MM.1S (cell line): Measurements from ENCODE around the gene SEC31B.

Source experiments
- DNase-seq: peaks from one replicate; pipeline ENCODE4 v3.0.0-alpha.2; 2015
- H2AFZ ChIP-seq: fragments of 300-600 bp; sonication (generic); 2 replicates; pipeline ENCODE4 v1.6.0; 2016; ENCODE audit warnings: antibody characterized with exemption, low read length
- H3F3A ChIP-seq: fragments of 300-600 bp; sonication (generic); 2 replicates; pipeline ENCODE4 v1.6.1; 2016; ENCODE audit warnings: mild to moderate bottlenecking, antibody characterized with exemption, low read length, moderate library complexity, mixed read lengths; ENCODE audit not compliant: insufficient read depth
- H3K27ac ChIP-seq: fragments of 300-600 bp; sonication (generic); 2 replicates; pipeline ENCODE4 v1.5.1; 2016; ENCODE audit warnings: mild to moderate bottlenecking, low read length
- H3K27me3 ChIP-seq: fragments of 300-600 bp; sonication (generic); replicated peaks from 2 replicates; pipeline ENCODE4 v1.6.0; 2016; ENCODE audit warnings: low read length; ENCODE audit not compliant: insufficient read depth
- H3K36me3 ChIP-seq: fragments of 300-600 bp; sonication (generic); replicated peaks from 2 replicates; pipeline ENCODE4 v1.6.1; 2016; ENCODE audit warnings: mild to moderate bottlenecking, low read length, mixed read lengths; ENCODE audit not compliant: insufficient read depth
- H3K4me1 ChIP-seq: fragments of 300-600 bp; sonication (generic); 2 replicates; pipeline ENCODE4 v1.6.1; 2016; ENCODE audit warnings: low read length, mixed read lengths
- H3K4me2 ChIP-seq: fragments of 300-600 bp; sonication (generic); 2 replicates; pipeline ENCODE4 v1.6.0; 2016; ENCODE audit warnings: low read depth, low read length
- H3K4me3 ChIP-seq: fragments of 300-600 bp; sonication (generic); 2 replicates; pipeline ENCODE4 v1.5.1; 2016; ENCODE audit warnings: low read length, mixed read lengths
- H3K79me2 ChIP-seq: fragments of 300-600 bp; sonication (generic); 2 replicates; pipeline ENCODE4 v1.6.1; 2016; ENCODE audit warnings: mixed run types, low read length, mixed read lengths
- H3K9ac ChIP-seq: fragments of 300-600 bp; sonication (generic); 2 replicates; pipeline ENCODE4 v1.6.1; 2016; ENCODE audit warnings: low read length, mixed read lengths
- H3K9me2 ChIP-seq: fragments of 300-600 bp; sonication (generic); replicated peaks from 2 replicates; pipeline ENCODE4 v1.6.1; 2016; ENCODE audit warnings: mild to moderate bottlenecking, low read length, mixed read lengths; ENCODE audit not compliant: insufficient read depth
- H3K9me3 ChIP-seq: fragments of 300-600 bp; sonication (generic); replicated peaks from 2 replicates; pipeline ENCODE4 v1.6.1; 2016; ENCODE audit warnings: mild to moderate bottlenecking, low read length, mixed read lengths; ENCODE audit not compliant: insufficient read depth
- H4K20me1 ChIP-seq: fragments of 300-600 bp; sonication (generic); 2 replicates; pipeline ENCODE4 v1.6.1; 2016; ENCODE audit warnings: mild to moderate bottlenecking, low read length, moderate library complexity, mixed read lengths; ENCODE audit not compliant: insufficient read depth
- CTCF ChIP-seq: fragments of 300-600 bp; sonication (generic); IDR thresholded peaks from 2 replicates; pipeline ENCODE4 v1.5.1; 2016; ENCODE audit warnings: antibody characterized with exemption, low read length, mixed read lengths
- EZH2 ChIP-seq: fragments of 300-600 bp; sonication (generic); optimal IDR thresholded peaks from 2 replicates; pipeline ENCODE3; 2017; ENCODE audit warnings: low read depth, mild to moderate bottlenecking, antibody characterized with exemption, low read length, mixed read lengths
- EZH2phosphoT487 ChIP-seq: fragments of 300-600 bp; sonication (generic); IDR thresholded peaks from 2 replicates; pipeline ENCODE4 v1.6.1; 2018; ENCODE audit warnings: antibody characterized with exemption, low read length

SEC31B gene

GRCh38 chr10:100529475-100530298 lies 10.0 kb upstream of the SEC31B start, which contains the start of gene NDUFB8:
NDUFB8 (minus strand) TSS chr10:100529871; CDS start chr10:100529851, 20 bp downstream.
- Histone ChIP-seq H3K4me3 (peak within 1 kb of the TSS; percentile 99), H2AFZ (peak within 1 kb of the TSS; percentile 96)

GRCh38 chr10:100528921-100529474 lies 9.3 kb upstream of the SEC31B start:
- H3K9me3 ChIP-seq, result no peaks in the 10 kb centered on the region
- H3K9ac ChIP-seq, result peak overlapping the region; percentile 94
- peaks cover 19% of the 10 kb centered on the region for H3F3A ChIP-seq
- peaks cover 41% of the 10 kb centered on the region for H3K79me2 ChIP-seq
- no peaks in the 10 kb centered on the region for H3K27me3 ChIP-seq
- H3K27ac ChIP-seq, result peak overlapping the region; percentile 54; the same call in 1 of the 2 replicates
- no peaks in the 10 kb centered on the region for H4K20me1 ChIP-seq
- peak overlapping the region; percentile 97 for H3K4me2 ChIP-seq
- H3K36me3 ChIP-seq, result peaks cover 7% of the 10 kb centered on the region; the same call in 1 of the 2 replicates
- no peaks in the 10 kb centered on the region for H3K9me2 ChIP-seq
- DNase-seq, result no peak
- TF ChIP-seq CTCF (no peak), EZH2phosphoT487 (no peak), EZH2 (no peak)
- peak overlapping the region; percentile 96 for H2AFZ ChIP-seq
- peaks cover 30% of the 10 kb centered on the region for H3K4me1 ChIP-seq
- H3K4me3 ChIP-seq, result peak overlapping the region; percentile 99

More at GRCh38 chr10:100529475-100530298, 10.0 kb upstream of the SEC31B start, which contains the start of gene NDUFB8:
- no peaks in the 10 kb centered on the region for H4K20me1 ChIP-seq
- H3K27ac ChIP-seq, result peak within 1 kb of the TSS; percentile 54; the same call in 1 of the 2 replicates
- no peaks in the 10 kb centered on the region for H3K9me3 ChIP-seq
- H3K4me2 ChIP-seq, result peak within 1 kb of the TSS; percentile 97
- H3F3A ChIP-seq, result peaks cover 19% of the 10 kb centered on the region
- no peak for TF ChIP-seq CTCF
- TF ChIP-seq EZH2, result no peak
- TF ChIP-seq EZH2phosphoT487, result no peak
- H3K79me2 ChIP-seq, result peaks cover 41% of the 10 kb centered on the region
- H3K9ac ChIP-seq, result peak within 1 kb of the TSS; percentile 94
- H3K27me3 ChIP-seq, result no peaks in the 10 kb centered on the region
- peaks cover 34% of the 10 kb centered on the region for H3K4me1 ChIP-seq
- no peaks in the 10 kb centered on the region for H3K9me2 ChIP-seq
- peak; percentile 82 for DNase-seq
- peaks cover 7% of the 10 kb centered on the region; the same call in 1 of the 2 replicates for H3K36me3 ChIP-seq

GRCh38 chr10:100528123-100528886 lies 8.6 kb upstream of the SEC31B start:
- Histone ChIP-seq H3K27ac (peak overlapping the region; percentile 10; the same call in 1 of the 2 replicates), H3K4me2 (peak overlapping the region; percentile 97), H3K36me3 (peaks cover 7% of the 10 kb centered on the region; the same call in 1 of the 2 replicates), H3K79me2 (peaks cover 41% of the 10 kb centered on the region), H4K20me1 (no peaks in the 10 kb centered on the region), H3K9me3 (no peaks in the 10 kb centered on the region), H3K4me3 (peak overlapping the region; percentile 99), H3K4me1 (peaks cover 30% of the 10 kb centered on the region), H3F3A (peaks cover 19% of the 10 kb centered on the region), H3K9me2 (no peaks in the 10 kb centered on the region), H3K9ac (peak overlapping the region; percentile 94; the same call in 1 of the 2 replicates), H2AFZ (no peak overlapping the region), H3K27me3 (no peaks in the 10 kb centered on the region)
- DNase-seq, result no peak
- no peak for TF ChIP-seq CTCF
